ENCODE results near the gene IL12B. TPM values are rescaled to one million over a fixed set of nuclear protein-coding genes. Genes with fewer than 3 reads are reported as not detected.

The IL12B gene
- total and polyA plus RNA-seq, 4 donors = 0.08 to 0.11 TPM; not detected in 2

Small RNA genes within 50 kb of the gene (small RNA-seq; reads per million reads assigned to genes)
- gene RNU4ATAC2P (ENCODE audit: low replicate concordance) = not detected

Other genes starting within 250 kb of the IL12B start
- 10 to 100 TPM in 1 of 2 donors, 1 to 10 TPM in 1; 9.3 to 10.4 TPM for gene EBF1, start 230.6 kb downstream of the IL12B start, total RNA-seq
- 1 to 10 TPM in 1 of 2 donors, under 1 TPM in 1; 0.80 to 2.5 TPM for gene EBF1, start 230.6 kb downstream of the IL12B start, polyA plus RNA-seq
- gene RNF145, start 120.9 kb downstream of the IL12B start, total RNA-seq = 100 to 1,000 TPM; 212 to 240 TPM
- gene RNF145, start 120.9 kb downstream of the IL12B start, polyA plus RNA-seq = 100 to 1,000 TPM in 1 of 2 donors, 10 to 100 TPM in 1; 70.0 to 142 TPM
- 10 to 100 TPM; 19.0 to 25.6 TPM for gene UBLCP1, start 67.2 kb downstream of the IL12B start, total RNA-seq
- gene UBLCP1, start 67.2 kb downstream of the IL12B start, polyA plus RNA-seq = 10 to 100 TPM; 24.4 to 27.4 TPM

Data from lung (tissue), 5 donors.